TTC549 (cell line): ENCODE measurements around the gene GSK3B.
"Not testable (repeated sequence)": the region's sequence is repeated elsewhere in the genome, so short reads cannot be mapped to it uniquely, and the experiment has no call there.

Source experiments
- FAIRE-seq: peaks from 2 replicates; lab custom pipeline; 2012; peaks lifted over from hg19 to GRCh38; lab: Jason Lieb, UNC

Gene GSK3B

DNA sequence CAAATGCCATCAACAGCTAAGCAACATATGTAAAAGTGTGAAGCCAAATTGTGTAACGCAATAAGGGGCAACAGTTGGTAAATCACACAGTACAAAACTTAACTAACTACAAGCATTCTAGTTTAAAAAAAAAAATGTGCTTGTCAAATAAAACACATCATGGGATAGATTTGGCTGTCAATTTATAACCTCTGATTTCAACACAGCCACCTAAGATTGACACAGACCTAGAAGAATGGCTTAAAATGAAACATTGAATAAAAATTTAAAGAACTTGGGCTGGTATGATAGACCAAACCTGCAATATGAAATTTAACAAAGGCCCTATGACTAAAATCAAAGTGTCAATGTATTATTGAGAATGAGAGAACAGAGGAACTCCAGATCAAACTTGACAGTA, 164.0 kb downstream of the GSK3B start:
- FAIRE-seq = no peak

DNA sequence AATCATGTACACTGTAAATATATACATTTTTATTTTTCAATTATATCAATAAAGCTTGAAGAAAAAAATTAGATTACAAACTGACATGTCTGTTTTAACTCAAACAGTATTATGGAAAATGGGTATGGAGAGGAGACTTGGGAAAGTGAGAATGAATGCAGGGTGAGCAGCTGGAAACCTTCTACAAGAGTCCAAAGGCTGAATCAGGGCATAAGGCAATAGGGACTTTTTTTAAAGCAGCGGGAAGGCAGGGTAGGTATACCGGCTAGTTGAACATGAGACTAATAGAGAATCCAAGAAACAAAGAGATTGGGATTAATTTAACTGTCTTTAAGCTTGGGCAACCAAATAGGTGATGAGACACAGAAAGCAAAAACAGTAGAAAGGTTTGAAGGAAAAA, 167.1 kb downstream of the GSK3B start:
- no peak for FAIRE-seq

DNA sequence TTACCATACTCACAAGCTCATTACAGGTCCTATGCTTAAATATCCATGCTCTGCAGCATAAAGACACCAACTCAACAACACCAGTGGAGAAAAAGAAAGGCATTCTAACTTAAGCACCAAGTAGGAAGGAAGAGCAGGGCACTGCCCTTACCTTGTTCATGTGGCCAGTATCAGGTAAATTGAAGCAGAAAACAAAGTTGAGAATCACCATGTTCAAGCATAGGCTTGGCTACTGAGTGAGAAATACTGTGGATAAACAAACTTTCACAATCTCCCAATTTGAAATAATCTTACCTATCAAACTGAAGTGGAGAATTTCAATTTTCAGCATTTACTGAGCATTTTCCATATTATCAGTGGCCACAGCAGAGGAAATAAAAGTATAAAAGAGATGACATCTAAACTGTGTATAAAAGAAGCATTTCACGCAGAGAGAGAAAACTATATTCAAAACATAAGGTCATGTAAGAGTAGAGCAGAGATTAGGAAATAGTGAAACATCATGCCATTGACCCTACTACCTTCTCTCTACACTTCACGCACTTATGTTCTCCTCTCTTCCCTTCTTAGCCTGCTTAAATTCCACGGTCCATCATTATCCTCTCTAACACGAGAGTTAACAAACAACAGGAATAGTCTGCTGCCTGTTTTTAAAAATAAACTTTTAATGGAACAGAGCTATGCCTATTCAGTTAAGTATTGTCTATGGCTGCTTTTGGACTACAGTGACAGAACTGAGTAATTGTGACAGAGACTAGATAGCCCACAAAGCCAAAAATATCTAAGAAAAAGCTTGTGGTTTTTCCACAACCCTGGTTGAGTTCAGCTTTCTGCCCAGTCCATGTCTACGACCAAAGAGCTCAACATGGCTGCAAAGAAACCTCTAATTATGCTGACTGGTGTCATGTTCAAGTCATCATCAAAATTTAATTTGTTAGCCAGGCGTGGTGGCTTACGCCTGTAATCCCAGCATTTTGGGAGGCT, 169.8 kb downstream of the GSK3B start:
- FAIRE-seq = no peak

DNA sequence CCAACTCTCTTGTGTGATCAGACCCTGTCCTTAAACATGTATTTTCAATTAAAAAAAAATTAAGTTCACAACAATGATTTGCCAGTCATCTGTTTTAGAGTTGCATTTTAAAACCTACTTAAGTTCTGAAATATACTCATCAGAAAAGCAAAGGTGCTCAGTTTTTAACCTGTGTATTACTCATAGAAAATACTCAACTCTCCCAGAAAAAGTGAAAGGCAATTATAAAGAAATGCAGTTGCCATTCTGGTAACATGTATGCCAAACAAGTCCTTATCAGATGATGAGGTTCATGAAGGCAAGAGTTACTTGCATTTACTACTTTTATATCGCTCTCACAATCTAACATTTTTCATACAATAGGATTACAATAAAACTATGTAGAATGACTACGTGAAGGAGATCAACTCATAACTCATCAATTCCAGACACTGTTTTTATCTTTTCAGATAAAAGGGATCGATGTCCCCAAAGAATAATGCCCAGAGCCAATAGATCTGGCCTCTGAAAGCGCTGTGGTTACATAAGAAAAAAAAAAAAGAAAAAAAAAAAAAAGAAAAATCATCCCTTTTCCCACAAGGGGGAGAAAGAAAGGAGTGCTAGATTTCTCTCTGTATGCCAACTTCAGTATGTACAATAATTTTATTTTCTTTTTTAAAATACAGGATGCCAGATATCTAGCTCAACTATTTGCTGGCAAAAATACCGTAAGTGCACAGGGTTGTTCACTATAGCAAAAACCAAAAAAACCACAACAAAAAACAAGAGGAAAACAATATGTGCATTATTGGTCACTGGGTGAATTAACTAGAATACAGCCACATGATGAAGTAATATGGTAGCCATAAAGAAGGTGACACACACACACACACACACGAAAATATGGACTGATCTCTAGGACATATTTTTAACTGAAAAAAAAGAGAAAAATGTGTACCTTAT, 175.0 kb downstream of the GSK3B start:
- no peak for FAIRE-seq

- no peak for FAIRE-seq
Observed at GRCh38 chr3:119913021-119913420, 181.2 kb downstream of the GSK3B start.

- FAIRE-seq = no peak
Observed at GRCh38 chr3:119912220-119912619, 182.0 kb downstream of the GSK3B start.

GRCh38 chr3:119911748-119912147, 182.5 kb downstream of the GSK3B start:
- FAIRE-seq = no peak

- no peak for FAIRE-seq
Observed at GRCh38 chr3:119902061-119902460, 192.2 kb downstream of the GSK3B start.

GRCh38 chr3:119901148-119901547, 193.1 kb downstream of the GSK3B start:
- FAIRE-seq = no peak

DNA sequence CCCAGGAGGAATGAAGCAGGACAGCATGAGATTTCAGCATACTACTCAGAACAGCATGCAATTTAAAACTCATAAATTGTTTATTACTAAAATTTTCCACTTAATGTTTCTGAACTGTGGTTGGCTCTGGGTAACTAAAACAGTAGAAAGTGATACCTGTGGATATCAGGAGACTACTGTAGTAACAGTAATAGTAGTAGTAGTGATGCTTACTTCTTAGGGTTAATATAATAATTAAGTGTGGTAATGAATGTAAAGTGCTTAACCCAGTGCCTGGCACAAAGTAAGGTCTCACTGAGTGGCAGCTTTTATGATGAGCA, 195.1 kb downstream of the GSK3B start:
- FAIRE-seq = no peak

GRCh38 chr3:119898478-119899191, 195.6 kb downstream of the GSK3B start:
- FAIRE-seq = no peak

GRCh38 chr3:119894195-119894594, 200.1 kb downstream of the GSK3B start:
- no peak for FAIRE-seq

- no peak for FAIRE-seq
Observed at GRCh38 chr3:119893769-119894168, 200.5 kb downstream of the GSK3B start.

DNA sequence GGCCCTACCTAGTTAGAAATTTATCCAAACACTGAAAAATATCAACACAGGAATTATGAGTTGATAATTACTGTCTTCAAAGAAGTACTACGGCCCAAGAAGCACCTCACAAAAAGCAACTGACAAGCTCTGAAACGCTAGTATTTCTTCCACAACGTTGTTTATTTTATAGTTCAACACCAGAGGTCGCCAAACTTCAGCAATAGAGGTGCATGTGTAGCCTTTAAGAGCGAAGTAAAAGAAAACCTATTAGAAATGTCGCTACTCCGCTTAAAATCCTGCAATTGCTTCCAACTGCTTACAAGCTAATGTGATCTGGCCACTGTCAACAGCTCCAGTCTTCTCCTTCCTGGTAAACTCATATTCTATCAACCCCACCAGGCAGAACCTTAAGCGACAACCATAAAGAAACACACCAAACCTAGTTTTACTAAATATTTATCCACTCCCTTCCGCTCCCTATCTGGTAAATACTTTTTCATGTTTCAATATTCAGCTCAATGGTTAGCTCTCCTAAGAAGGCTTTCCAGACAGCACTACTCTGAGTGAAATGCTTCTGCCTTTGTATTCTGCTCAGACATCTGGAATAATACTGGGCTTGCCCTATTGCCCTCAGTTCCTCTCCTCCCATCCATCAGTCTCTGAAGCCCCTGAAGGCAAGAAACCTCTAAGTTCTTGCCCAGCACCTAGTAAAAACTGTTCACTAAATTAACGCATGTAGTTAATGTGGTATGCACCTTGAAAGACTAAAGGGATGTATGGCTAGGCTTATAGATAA, 202.1 kb downstream of the GSK3B start:
- peak; percentile 73 for FAIRE-seq

DNA sequence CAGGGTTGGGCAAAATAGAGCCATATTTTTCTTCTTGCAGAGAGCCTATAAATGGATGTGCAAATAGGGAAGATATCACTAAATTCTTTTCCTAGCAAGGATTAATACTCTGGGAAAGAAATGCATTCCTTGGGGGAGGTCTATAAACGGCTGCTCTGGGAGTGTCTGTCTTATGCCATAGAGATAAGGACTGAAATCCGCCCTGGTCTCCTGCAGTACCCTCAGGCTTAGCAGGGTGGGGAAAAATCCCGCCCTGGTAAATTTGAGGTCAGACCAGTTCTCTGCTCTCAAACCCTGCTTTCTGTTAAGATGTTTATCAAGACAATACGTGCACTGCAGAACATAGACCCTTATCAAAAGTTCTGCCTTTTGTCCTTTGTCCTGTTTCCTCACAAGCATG, 205.6 kb downstream of the GSK3B start:
- FAIRE-seq = not testable (repeated sequence)

DNA sequence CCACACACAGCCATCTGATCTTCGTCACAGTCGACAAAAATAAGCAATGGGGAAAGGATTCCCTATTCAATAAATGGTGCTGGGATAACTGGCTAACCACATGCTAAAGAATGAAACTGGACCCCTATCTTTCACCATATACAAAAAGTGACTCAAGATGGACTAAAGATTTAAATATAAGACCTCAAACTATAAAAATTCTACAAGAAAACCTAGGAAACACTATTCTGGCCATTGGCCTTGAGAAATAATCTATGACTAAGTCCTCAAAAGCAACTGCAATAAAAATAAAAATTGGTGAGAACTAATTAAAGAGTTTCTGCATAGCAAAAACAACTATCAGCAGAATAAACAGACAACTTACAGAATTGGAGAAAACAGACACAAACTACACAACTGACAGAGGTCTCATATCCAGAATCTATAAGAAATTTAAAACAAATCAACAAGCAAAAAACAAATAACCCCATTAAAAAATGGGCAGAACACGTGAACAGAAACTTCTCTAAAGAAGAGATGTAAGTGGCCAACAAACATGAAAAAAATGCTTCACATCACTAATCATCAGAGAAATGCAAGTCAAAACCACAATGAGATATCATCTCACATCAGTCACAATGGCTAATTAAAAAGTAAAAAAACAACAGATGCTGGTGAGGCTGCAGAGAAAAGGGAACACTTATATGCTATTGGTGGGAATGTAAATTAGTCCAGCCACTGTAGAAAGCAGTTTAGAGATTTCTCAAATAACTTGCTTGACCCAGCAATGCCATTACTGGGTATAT, 208.3 kb downstream of the GSK3B start:
- no peak for FAIRE-seq

DNA sequence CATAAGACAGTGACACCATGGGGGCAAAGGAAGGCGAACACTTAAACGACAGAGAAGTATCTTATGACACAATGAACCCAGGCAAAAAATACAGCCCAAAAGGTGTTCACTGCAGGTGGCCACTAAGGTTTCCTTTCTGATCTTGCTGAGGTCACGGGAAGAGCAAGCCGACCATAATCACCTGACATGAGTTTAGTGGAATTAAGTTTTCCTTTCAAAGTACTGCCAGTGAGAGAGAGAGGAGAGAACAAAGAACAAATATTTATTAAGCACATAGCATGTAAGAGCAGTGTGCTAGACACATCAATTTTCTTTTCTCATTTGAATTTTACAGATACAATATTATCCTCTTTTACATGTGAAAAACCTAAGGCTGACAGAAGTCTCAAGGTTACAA, 210.1 kb downstream of the GSK3B start:
- FAIRE-seq = no peak

- FAIRE-seq = no peak
Observed at GRCh38 chr3:119883461-119884160, 210.6 kb downstream of the GSK3B start.

GRCh38 chr3:119880966-119881365, 213.3 kb downstream of the GSK3B start:
- FAIRE-seq = no peak

DNA sequence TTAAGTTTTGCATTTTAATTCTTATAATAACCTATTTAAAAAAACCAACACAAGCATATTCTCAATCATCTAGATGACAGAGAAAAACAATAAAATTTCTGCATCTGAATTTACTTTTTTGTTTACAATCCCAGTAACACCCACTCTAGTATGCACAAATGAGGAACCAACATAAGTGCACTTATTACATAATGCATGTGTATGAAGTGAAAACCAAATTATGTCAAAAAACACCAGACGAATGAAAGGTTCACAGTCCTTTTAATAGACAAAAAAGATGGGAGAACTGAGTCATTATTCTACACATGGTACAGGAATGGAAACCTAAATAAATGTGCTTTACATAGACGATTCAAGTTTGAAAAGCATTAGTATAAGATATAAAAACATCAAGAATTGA, 220.6 kb downstream of the GSK3B start:
- FAIRE-seq = no peak
